Measurements from ENCODE around the gene CDH22.

DNA sequence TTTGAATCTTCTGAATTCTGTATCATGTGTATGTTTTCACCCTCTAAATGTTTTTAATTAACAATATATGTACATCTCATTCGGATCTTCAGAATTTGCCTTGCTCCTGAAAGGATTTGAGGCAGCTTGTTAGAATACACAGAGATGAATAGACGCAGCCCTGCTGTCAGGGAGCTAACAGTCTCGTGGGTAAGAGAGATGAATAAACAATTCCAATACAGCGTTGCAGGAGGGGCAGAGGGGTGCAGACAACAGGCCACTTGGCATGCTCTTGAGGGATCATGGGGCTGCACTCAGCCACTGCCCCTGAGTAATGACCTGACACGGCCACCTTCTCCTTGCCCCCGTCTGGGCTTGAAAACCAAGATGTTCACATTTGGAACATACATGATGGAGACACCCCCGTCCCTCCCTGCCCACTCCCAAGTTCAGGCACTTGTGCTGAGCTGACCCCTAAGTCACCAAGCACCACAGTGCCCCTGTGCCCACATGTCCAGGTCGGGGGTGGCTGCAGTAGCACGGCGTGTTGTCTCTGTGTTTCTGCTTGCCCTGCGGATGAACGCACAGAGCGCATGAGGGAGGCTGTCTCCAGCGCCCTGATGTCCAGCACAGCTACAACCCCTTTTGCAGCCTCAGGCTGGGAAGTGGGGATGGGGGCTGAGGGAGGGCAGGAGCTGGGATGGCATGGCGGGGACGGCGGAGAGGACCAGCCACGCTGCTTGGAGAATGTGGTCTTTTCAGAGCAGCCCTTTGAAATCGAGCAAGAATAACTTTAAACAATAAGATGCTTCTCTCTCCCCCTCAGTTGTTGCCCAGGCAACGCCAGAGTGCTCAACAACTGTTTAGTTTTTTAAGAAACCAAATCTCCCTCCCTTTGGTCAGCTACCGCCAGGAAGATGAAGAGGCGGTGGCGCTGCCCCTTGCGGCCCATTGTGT lies 33.0 kb upstream of the CDH22 start:
- TF ChIP-seq, protein P1, sequence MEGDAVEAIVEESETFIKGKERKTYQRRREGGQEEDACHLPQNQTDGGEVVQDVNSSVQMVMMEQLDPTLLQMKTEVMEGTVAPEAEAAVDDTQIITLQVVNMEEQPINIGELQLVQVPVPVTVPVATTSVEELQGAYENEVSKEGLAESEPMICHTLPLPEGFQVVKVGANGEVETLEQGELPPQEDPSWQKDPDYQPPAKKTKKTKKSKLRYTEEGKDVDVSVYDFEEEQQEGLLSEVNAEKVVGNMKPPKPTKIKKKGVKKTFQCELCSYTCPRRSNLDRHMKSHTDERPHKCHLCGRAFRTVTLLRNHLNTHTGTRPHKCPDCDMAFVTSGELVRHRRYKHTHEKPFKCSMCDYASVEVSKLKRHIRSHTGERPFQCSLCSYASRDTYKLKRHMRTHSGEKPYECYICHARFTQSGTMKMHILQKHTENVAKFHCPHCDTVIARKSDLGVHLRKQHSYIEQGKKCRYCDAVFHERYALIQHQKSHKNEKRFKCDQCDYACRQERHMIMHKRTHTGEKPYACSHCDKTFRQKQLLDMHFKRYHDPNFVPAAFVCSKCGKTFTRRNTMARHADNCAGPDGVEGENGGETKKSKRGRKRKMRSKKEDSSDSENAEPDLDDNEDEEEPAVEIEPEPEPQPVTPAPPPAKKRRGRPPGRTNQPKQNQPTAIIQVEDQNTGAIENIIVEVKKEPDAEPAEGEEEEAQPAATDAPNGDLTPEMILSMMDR (IDR thresholded peaks at IDR 0.05): no peak
- no peak for TF ChIP-seq EZH2phosphoT487 (IDR thresholded peaks at IDR 0.05)
